Ectodermal cell (in vitro differentiated cells): ENCODE results near the gene GABBR2.

ENCODE experiments used
- H3K27ac ChIP-seq: 2 replicates; pipeline ENCODE4 v1.7.0; 2013; ENCODE audit warnings: mild to moderate bottlenecking, low read depth, low read length; ENCODE audit not compliant: insufficient read depth, poor library complexity, severe bottlenecking
- H3K27me3 ChIP-seq: 2 replicates; pipeline ENCODE4 v1.7.0; 2013; ENCODE audit warnings: mild to moderate bottlenecking, low read length; ENCODE audit not compliant: insufficient read depth, control insufficient read depth, poor library complexity, severe bottlenecking
- H3K36me3 ChIP-seq: one replicate; pipeline ENCODE4 v1.7.0; 2013; ENCODE audit warnings: low read length; ENCODE audit not compliant: control insufficient read depth, insufficient read depth
- H3K4me1 ChIP-seq: one replicate; pipeline ENCODE4 v1.7.0; 2013; ENCODE audit warnings: low read length; ENCODE audit not compliant: control insufficient read depth, insufficient read depth
- H3K4me3 ChIP-seq: 2 replicates; pipeline ENCODE4 v1.7.0; 2013; ENCODE audit warnings: low read depth, low read length, control low read depth; ENCODE audit not compliant: insufficient read depth
- H3K9me3 ChIP-seq: 2 replicates; pipeline ENCODE4 v1.7.0; 2013; ENCODE audit warnings: mild to moderate bottlenecking, low read length, moderate library complexity; ENCODE audit not compliant: control insufficient read depth
- WGBS, 2 experiments: methylation state at CpG; one replicate each; pipeline ENCODE4 v1.1.7; 2013; ENCODE audit warnings: missing lambda C conversion rate in 2 of 2; 5-methylcytosine and 5-hydroxymethylcytosine counted together

GABBR2 gene

DNA sequence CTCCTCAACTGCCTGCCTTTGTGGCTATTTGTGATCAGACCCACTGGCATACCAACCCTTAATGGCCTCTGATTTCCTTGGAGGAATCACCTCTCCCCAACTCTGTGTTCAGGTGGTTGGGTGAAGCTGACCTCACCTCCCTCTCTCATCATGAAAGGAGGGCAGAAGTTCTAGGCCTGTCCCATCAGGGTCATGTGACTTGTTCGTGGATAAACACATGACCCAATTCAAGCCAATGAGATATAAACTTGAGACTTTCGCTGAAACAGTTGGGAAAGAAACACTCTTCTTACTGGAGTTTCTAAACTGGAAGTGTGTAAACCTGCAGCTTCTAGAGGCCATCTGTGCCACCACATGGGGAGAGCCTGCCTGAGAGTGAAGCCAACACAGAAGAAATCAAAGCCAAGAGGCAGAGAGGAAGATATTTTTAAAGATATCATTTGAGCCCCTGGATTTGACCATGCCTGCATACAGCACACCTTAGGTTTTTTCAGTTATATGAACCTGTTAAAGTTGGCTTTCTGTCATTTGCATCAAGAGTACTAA is 5.8 kb downstream of the GABBR2 start:
- Histone ChIP-seq H3K27me3 (peaks cover 33% of the 10 kb centered on the region), H3K36me3 (no peaks in the 10 kb centered on the region), H3K4me1 (peaks cover 2% of the 10 kb centered on the region), H3K27ac (no peak overlapping the region), H3K4me3 (no peak overlapping the region), H3K9me3 (no peaks in the 10 kb centered on the region)
- 90 to 94% methylated on average over 2 of the region's 2 CpGs for WGBS, 2 experiments

DNA sequence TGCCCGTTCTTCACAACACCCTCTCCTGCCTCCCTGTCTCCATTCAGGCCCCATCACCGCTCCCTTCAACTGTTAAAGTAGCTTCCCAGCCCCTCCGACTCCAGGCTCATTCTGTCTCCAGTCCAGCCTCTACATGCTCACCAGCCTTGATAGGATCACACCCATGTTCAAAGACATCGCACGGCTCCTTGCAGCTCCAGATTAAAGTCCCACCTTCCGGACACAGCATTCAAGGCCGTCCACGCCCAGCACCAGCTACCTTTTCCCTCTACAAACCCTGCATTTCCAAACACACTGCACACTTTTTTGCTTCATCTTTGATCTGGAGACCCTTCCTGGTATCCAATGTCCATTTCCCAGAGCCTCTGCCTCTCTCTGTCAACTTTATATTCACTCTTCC is 6.4 kb downstream of the GABBR2 start:
- peaks cover 27% of the 10 kb centered on the region for H3K27me3 ChIP-seq
- WGBS, 2 experiments, result 91 to 92% methylated on average over 8 of the region's 8 CpGs
- no peak overlapping the region for H3K27ac ChIP-seq
- no peak overlapping the region for H3K4me3 ChIP-seq
- no peaks in the 10 kb centered on the region for H3K36me3 ChIP-seq
- no peaks in the 10 kb centered on the region for H3K9me3 ChIP-seq
- H3K4me1 ChIP-seq, result no peaks in the 10 kb centered on the region

DNA sequence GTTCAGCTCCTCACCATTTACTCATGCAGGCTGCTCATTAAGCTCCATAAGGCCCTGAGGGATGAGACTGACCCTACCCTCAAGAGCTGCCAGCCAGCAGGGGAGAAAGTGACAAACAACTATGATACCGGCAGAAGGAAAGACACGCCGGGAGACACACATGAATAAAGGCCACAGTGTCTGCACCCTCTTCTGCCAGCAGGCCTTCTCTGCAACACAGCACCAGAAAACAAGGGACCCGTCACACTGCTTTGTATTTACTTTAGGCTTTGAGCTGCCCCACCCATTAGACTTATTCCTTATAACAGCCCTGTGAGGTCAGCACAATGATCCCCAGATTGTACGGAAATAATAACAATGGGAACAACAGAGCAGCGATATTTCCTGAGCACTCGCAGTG is 7.2 kb downstream of the GABBR2 start:
- H3K27ac ChIP-seq, result no peak overlapping the region
- WGBS, 2 experiments, result 86 to 89% methylated on average over 7 of the region's 7 CpGs
- H3K36me3 ChIP-seq, result no peaks in the 10 kb centered on the region
- no peak overlapping the region for H3K4me3 ChIP-seq
- no peaks in the 10 kb centered on the region for H3K9me3 ChIP-seq
- H3K27me3 ChIP-seq, result peaks cover 20% of the 10 kb centered on the region
- no peaks in the 10 kb centered on the region for H3K4me1 ChIP-seq

GRCh38 chr9:98700801-98701200 is 7.9 kb downstream of the GABBR2 start:
- Histone ChIP-seq H3K9me3 (no peaks in the 10 kb centered on the region), H3K36me3 (no peaks in the 10 kb centered on the region), H3K27ac (no peak overlapping the region), H3K4me3 (no peak overlapping the region), H3K4me1 (no peaks in the 10 kb centered on the region), H3K27me3 (peaks cover 12% of the 10 kb centered on the region)
- WGBS, 2 experiments, result 79 to 80% methylated on average over 4 of the region's 4 CpGs

GRCh38 chr9:98698856-98699255 is 9.9 kb downstream of the GABBR2 start:
- Histone ChIP-seq H3K27ac (no peak overlapping the region), H3K36me3 (no peaks in the 10 kb centered on the region), H3K27me3 (no peaks in the 10 kb centered on the region), H3K4me1 (no peaks in the 10 kb centered on the region), H3K9me3 (no peaks in the 10 kb centered on the region), H3K4me3 (no peak overlapping the region)
- 91 to 96% methylated on average over 5 to 6 of the region's 6 CpGs for WGBS, 2 experiments

GRCh38 chr9:98694943-98695342 is 13.8 kb downstream of the GABBR2 start:
- no peak overlapping the region for H3K4me3 ChIP-seq
- WGBS, 2 experiments, result 88 to 94% methylated on average over 2 of the region's 2 CpGs
- no peaks in the 10 kb centered on the region for H3K27me3 ChIP-seq
- no peaks in the 10 kb centered on the region for H3K36me3 ChIP-seq
- H3K4me1 ChIP-seq, result no peaks in the 10 kb centered on the region
- H3K27ac ChIP-seq, result no peak overlapping the region
- no peaks in the 10 kb centered on the region for H3K9me3 ChIP-seq

GRCh38 chr9:98692392-98692791 is 16.3 kb downstream of the GABBR2 start:
- no peaks in the 10 kb centered on the region for H3K9me3 ChIP-seq
- 91 to 97% methylated on average over 7 of the region's 7 CpGs for WGBS, 2 experiments
- no peaks in the 10 kb centered on the region for H3K36me3 ChIP-seq
- H3K27ac ChIP-seq, result no peak overlapping the region
- H3K4me3 ChIP-seq, result no peak overlapping the region
- H3K27me3 ChIP-seq, result no peaks in the 10 kb centered on the region
- no peaks in the 10 kb centered on the region for H3K4me1 ChIP-seq

GRCh38 chr9:98691890-98692289 is 16.8 kb downstream of the GABBR2 start:
- no peaks in the 10 kb centered on the region for H3K27me3 ChIP-seq
- H3K4me1 ChIP-seq, result no peaks in the 10 kb centered on the region
- H3K27ac ChIP-seq, result no peak overlapping the region
- 93 to 96% methylated on average over 3 of the region's 3 CpGs for WGBS, 2 experiments
- H3K9me3 ChIP-seq, result no peaks in the 10 kb centered on the region
- no peaks in the 10 kb centered on the region for H3K36me3 ChIP-seq
- no peak overlapping the region for H3K4me3 ChIP-seq

- Histone ChIP-seq H3K4me1 (no peaks in the 10 kb centered on the region), H3K27me3 (no peaks in the 10 kb centered on the region), H3K9me3 (no peaks in the 10 kb centered on the region), H3K27ac (no peak overlapping the region), H3K4me3 (no peak overlapping the region), H3K36me3 (no peaks in the 10 kb centered on the region)
- WGBS, 2 experiments, result 85 to 89% methylated on average over 1 of the region's 1 CpG
Measured at GRCh38 chr9:98690686-98691085, 18.0 kb downstream of the GABBR2 start.

DNA sequence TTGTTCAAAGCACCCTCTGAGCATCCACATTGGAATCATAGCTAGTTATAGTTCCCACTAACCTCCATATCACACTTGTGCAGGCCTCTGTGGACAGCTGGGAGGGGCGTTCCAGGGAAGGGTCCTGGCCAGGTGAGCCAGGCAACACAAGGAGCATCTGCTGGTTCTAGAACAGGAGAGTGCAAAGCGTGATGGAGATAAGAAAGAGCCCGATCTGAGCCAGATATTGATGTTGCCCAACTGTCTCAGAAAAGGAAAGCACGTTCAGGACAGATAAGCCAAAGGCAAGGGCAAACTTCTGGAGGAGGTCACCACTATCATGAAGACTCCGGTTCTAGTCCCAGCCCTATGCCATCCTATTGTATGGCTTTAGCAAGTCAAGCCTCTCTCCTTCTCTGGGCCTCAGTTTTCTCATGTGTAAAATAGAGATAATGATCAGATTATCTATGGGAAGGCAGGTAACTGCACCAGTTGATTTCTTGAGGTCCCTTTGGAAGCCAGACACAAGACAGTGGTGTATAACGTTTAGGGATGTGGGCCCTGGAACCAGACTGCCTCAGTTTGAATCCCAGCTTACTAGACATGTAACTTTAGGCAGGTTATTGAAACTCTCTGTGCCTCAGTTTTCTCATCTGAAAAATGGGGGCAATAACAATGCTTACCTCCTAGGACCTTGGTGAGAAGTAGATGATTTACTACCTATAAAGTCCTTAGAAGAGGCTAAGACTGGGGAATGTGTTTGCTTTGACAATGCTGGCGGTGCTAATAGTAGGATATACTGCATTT is 19.8 kb downstream of the GABBR2 start:
- no peaks in the 10 kb centered on the region for H3K36me3 ChIP-seq
- H3K27ac ChIP-seq, result no peak overlapping the region
- H3K9me3 ChIP-seq, result no peaks in the 10 kb centered on the region
- H3K27me3 ChIP-seq, result no peaks in the 10 kb centered on the region
- H3K4me3 ChIP-seq, result no peak overlapping the region
- H3K4me1 ChIP-seq, result no peaks in the 10 kb centered on the region
- WGBS, 2 experiments, result 93 to 94% methylated on average over 7 of the region's 7 CpGs
